Pancreas (tissue), 10 donors: Measurements from ENCODE around the gene KRTAP10-6. TPM values are rescaled to one million over a fixed set of nuclear protein-coding genes. Genes with fewer than 3 reads are reported as not detected.

Experiments
- ATAC-seq, 4 donors: fragments of 200-7000 bp; cut with Tn5 transposase; one replicate each; pipeline versions ENCODE4 v1.8.0 to v1.9.1; 2020; ENCODE audit warnings: mild to moderate bottlenecking in 4 of 4, moderate library complexity in 4 of 4
- DNase-seq, 6 donors: peaks; one replicate each; pipeline ENCODE4 v3.0.0-alpha.2; 2020
- FAIRE-seq: peaks from 2 replicates; lab custom pipeline; 2012; peaks lifted over from hg19 to GRCh38; lab: Jason Lieb, UNC
- H3K27ac ChIP-seq, 4 donors: fragments of 200-600 bp; sonication (generic); 1 replicate in 3 of 4; 2 replicates in 1 of 4; pipeline versions ENCODE4 v1.5.0 to v1.8.0; 2020
- H3K27me3 ChIP-seq, 4 donors: fragments of 200-600 bp; one replicate each; pipeline ENCODE4 v1.8.0; 2021
- H3K36me3 ChIP-seq, 3 donors: fragments of 200-600 bp; sonication (generic) in 1 of 3; one replicate each; pipeline versions ENCODE4 v1.5.0 to v1.8.0; 2020 to 2021
- H3K4me1 ChIP-seq, 3 donors: fragments of 200-600 bp; one replicate each; pipeline ENCODE4 v1.8.0; 2021
- H3K4me3 ChIP-seq, 4 donors: fragments of 200-600 bp; sonication (generic) in 2 of 4; one replicate each; pipeline versions ENCODE4 v1.5.0 to v1.8.0; 2020 to 2021
- H3K9me3 ChIP-seq, 4 donors: fragments of 200-600 bp; one replicate each; pipeline ENCODE4 v1.8.0; 2021
- WGBS, 2 donors: extraction: QIAGEN DNeasy Blood & Tissue Kit; methylation state at CpG; one replicate each; pipeline ENCODE4 v1.1.7; 2013; 5-methylcytosine and 5-hydroxymethylcytosine counted together
- intact Hi-C, 3 donors: fragments of 100-400 bp; cut with DNase I; formaldehyde crosslinking; loops; one replicate each; pipeline versions ENCODE4 v1.11.1 to v1.14.2; 2022
- polyA plus RNA-seq, 2 donors: library from polyadenylated mRNA; stranded (reverse); fragments of 200-250 nt; gene quantifications; one replicate each; pipeline ENCODE4 v1.2.3, GENCODE V29; 2013
- total RNA-seq, 6 donors: library from RNA; stranded (reverse); fragmentation: NEBNext Ultra II Directional in 4 of 6; extraction: Animal tissue kit (Norgen Biotek cat#: 25700) in 4 of 6; gene quantifications; one replicate each; pipeline versions ENCODE4 v1.2.1 to v1.2.4, GENCODE V29; 2021 to 2023
- TF ChIP-seq, protein P1 (sequence below), 4 donors: fragments of 200-600 bp; sonication (generic) in 3 of 4; IDR thresholded peaks; one replicate each; pipeline versions ENCODE4 v1.5.0 to v1.8.0; 2021; ENCODE audit warnings: antibody characterized with exemption in 4 of 4
- donor health status: healthy with polysubstance abuse.
- donor health status: DM: no; HTN: no; CAD: no; lungs with moderate emphysema.
- donor health status: DM: no; HTN: no; CAD: no.
- donor health status: control.
- donor health status: control.
- donor health status: Bipolar disorder and iron deficiency.
- donor health status: DM: yes; HTN: yes; CAD: no.
- donor health status: DM: no; HTN: no; CAD: no.
- donor health status: DM: no; HTN: no; CAD: no.
- donor health status: DM: yes; HTN: yes; CAD: no.

KRTAP10-6 gene
- total and polyA plus RNA-seq, 8 donors: not detected

DNA sequence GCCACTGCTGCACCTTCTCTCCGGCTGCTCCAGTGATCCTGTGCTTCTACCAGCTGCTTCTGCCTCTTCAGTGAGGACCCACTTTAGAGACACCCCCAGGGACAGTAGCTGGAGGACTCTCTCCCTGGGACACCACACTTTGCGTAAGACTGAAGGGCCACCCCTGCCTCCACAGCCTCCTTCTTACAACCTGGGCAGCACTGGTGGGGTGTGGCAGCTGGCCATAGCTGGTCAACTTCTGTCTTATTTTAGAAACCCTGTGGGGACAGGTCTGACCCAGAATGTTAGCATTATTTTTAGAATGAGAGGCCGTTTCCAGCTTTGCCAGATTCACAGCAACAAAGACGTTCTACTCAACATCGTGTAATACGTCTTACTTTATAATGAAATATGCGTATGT is 33.5 kb upstream of the KRTAP10-6 start:
- TF ChIP-seq, protein P1, sequence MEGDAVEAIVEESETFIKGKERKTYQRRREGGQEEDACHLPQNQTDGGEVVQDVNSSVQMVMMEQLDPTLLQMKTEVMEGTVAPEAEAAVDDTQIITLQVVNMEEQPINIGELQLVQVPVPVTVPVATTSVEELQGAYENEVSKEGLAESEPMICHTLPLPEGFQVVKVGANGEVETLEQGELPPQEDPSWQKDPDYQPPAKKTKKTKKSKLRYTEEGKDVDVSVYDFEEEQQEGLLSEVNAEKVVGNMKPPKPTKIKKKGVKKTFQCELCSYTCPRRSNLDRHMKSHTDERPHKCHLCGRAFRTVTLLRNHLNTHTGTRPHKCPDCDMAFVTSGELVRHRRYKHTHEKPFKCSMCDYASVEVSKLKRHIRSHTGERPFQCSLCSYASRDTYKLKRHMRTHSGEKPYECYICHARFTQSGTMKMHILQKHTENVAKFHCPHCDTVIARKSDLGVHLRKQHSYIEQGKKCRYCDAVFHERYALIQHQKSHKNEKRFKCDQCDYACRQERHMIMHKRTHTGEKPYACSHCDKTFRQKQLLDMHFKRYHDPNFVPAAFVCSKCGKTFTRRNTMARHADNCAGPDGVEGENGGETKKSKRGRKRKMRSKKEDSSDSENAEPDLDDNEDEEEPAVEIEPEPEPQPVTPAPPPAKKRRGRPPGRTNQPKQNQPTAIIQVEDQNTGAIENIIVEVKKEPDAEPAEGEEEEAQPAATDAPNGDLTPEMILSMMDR (IDR thresholded peaks at IDR 0.05): no peak
- WGBS, 2 donors: 67 to 83% methylated on average over 7 of the region's 7 CpGs
- Histone ChIP-seq H3K4me1 (no peaks in the 10 kb centered on the region), H3K27me3 (no peaks in the 10 kb centered on the region), H3K4me3 (no peak overlapping the region), H3K36me3 (no peaks in the 10 kb centered on the region), H3K27ac (no peak overlapping the region), H3K9me3 (no peaks in the 10 kb centered on the region)
- DNase-seq: no peak
- no peak for ATAC-seq
- FAIRE-seq: no peak
- intact Hi-C loops: no loop called here

DNA sequence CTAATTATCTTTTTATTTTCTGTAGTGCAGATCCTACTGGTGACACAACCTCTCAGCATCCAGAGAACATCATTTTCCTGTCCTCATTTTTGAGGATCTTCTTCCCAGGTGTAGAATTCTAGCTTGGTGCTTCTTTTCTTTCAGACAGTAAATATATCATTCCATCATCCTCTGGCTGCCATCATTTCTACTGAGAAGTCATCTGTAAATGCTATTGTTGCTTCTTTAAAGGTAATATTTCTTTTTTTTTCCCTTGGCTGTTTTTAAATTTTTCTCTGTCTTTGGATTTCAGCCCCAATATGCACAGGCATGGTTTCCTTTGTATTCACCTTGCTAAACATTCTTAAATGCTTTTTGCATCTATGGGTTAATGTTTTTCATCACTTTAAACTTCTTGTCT is 31.3 kb upstream of the KRTAP10-6 start:
- TF ChIP-seq, protein P1 (IDR thresholded peaks at IDR 0.05): no peak
- intact Hi-C loops: no loop called here

DNA sequence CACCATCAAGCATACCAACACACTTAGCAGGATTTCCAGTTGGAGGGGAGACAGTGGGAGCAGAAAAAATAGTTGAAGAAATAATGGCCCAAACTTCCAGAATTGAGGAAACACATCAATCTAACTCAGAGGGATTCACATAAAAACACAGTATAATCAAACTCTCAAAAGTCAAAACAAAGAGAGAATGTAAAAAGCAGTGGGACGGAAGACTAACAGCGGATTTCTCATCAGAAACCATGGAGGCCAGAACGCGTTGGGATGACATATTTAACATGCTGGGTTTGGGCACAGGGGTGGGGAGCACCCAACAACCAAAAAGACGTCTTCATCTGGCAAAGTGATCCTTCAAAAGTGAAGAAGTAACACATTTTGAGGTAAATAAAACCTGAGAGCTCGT is 27.6 kb upstream of the KRTAP10-6 start:
- Histone ChIP-seq H3K36me3 (no peaks in the 10 kb centered on the region), H3K27ac (no peak overlapping the region), H3K4me1 (no peaks in the 10 kb centered on the region), H3K9me3 (no peaks in the 10 kb centered on the region), H3K27me3 (no peaks in the 10 kb centered on the region), H3K4me3 (no peak overlapping the region)
- FAIRE-seq (no peak), ATAC-seq (no peak), DNase-seq (no peak)
- TF ChIP-seq, protein P1 (IDR thresholded peaks at IDR 0.05): no peak
- intact Hi-C loops: no loop called here
- 72 to 76% methylated on average over 6 of the region's 6 CpGs for WGBS, 2 donors

More for the DNA sequence above, 31.3 kb upstream of the KRTAP10-6 start:
- ATAC-seq: no peak
- H3K36me3 ChIP-seq: no peaks in the 10 kb centered on the region
- no peaks in the 10 kb centered on the region for H3K4me1 ChIP-seq
- no peak for DNase-seq
- H3K27ac ChIP-seq: no peak overlapping the region
- FAIRE-seq: no peak
- no peak overlapping the region for H3K4me3 ChIP-seq
- H3K9me3 ChIP-seq: no peaks in the 10 kb centered on the region
- H3K27me3 ChIP-seq: no peaks in the 10 kb centered on the region

DNA sequence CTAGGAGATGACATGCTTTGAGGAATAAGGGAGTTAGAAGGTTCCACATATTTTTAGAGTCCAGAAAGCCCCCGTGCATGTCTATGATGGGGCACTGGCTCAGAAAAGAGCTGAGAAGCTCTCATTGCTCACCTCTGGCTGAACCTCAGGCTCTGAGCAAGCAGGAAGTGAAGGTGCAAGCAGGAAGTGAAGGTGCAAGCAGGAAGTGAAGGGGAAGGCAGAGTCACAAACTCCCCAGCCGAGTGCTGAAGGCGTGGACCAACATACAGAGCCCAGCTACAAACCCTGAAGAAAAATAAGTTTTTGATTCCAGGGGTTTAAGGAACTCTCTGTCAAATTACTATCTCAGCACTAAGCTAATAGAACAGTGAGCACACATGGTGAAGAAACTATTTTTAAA is 26.6 kb upstream of the KRTAP10-6 start:
- 60 to 80% methylated on average over 3 of the region's 3 CpGs for WGBS, 2 donors
- no peaks in the 10 kb centered on the region for H3K27me3 ChIP-seq
- DNase-seq: no peak
- TF ChIP-seq, protein P1 (IDR thresholded peaks at IDR 0.05): no peak
- ATAC-seq: peak in 1 of 4 donors; percentile 30
- no peaks in the 10 kb centered on the region for H3K9me3 ChIP-seq
- no peak for FAIRE-seq
- no peaks in the 10 kb centered on the region for H3K36me3 ChIP-seq
- H3K4me1 ChIP-seq: no peaks in the 10 kb centered on the region
- no peak overlapping the region for H3K27ac ChIP-seq
- H3K4me3 ChIP-seq: no peak overlapping the region
- intact Hi-C loops: no loop called here

DNA sequence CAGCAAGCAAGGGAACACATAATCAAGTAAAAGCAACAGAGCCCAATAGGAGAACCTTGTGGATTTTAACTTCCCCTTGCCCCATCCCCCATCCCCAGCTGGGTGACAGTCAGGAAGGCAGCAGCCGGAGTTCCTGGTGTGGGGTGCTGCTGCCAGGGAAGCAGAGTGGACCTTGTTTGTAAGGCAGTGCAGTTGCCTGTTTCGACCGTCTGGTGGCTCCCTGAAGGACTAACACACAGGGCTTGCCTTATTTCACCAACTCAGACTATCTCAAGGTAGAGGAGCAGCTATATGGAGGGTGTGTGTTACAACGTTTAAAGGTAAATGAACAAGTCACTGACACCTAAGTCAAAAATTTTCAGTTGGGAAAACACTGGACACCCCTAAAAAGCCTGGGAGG is 26.2 kb upstream of the KRTAP10-6 start:
- no peaks in the 10 kb centered on the region for H3K36me3 ChIP-seq
- peak in 2 of 4 donors; percentile 68 to 69 for ATAC-seq
- no peaks in the 10 kb centered on the region for H3K9me3 ChIP-seq
- no peak overlapping the region for H3K27ac ChIP-seq
- FAIRE-seq: no peak
- TF ChIP-seq, protein P1 (IDR thresholded peaks at IDR 0.05): no peak
- 11 to 25% methylated on average over 4 of the region's 4 CpGs for WGBS, 2 donors
- H3K4me1 ChIP-seq: no peaks in the 10 kb centered on the region
- no peak overlapping the region for H3K4me3 ChIP-seq
- DNase-seq: no peak
- no peaks in the 10 kb centered on the region for H3K27me3 ChIP-seq
- intact Hi-C loops: no loop called here
